ENCODE measurements around the gene DNAJC30.
A peak's percentile ranks its signal among the peaks of the same experiment; 100 is the strongest.

Gene DNAJC30

GRCh38 chr7:73683056-73683787 is at the start of gene DNAJC30, which contains the start of gene BUD23:
DNAJC30 (minus strand) TSS chr7:73683453; CDS start chr7:73683423, 30 bp downstream.
BUD23 (plus strand) TSS chr7:73683597; CDS start chr7:73683626, 29 bp downstream.
- TF ChIP-seq, protein P1, sequence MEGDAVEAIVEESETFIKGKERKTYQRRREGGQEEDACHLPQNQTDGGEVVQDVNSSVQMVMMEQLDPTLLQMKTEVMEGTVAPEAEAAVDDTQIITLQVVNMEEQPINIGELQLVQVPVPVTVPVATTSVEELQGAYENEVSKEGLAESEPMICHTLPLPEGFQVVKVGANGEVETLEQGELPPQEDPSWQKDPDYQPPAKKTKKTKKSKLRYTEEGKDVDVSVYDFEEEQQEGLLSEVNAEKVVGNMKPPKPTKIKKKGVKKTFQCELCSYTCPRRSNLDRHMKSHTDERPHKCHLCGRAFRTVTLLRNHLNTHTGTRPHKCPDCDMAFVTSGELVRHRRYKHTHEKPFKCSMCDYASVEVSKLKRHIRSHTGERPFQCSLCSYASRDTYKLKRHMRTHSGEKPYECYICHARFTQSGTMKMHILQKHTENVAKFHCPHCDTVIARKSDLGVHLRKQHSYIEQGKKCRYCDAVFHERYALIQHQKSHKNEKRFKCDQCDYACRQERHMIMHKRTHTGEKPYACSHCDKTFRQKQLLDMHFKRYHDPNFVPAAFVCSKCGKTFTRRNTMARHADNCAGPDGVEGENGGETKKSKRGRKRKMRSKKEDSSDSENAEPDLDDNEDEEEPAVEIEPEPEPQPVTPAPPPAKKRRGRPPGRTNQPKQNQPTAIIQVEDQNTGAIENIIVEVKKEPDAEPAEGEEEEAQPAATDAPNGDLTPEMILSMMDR (IDR thresholded peaks at IDR 0.05; ENCODE audit: extremely low read depth, missing control alignments) = no peak

DNA sequence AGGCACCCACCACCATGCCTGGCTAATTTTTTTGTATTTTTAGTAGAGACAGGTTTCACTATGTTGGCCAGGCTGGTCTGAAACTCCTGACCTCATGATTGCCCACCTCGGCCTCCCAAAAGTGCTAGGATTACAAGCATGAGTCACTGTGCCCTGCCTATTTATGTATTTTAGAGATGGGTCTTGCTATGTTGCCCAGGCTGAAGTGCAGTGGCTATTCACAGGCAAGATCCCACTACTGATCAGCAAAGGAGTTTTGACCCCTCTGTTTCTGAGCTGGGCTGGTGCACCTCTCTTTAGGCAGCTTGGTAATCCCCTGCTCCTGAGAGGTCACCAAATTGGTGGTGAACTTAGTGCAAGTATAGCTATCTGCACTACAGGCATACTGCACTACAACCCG is 49.1 kb upstream of the DNAJC30 start:
- DNase-seq (ENCODE audit: low spot score) = no peak
- TF ChIP-seq, protein P1 (IDR thresholded peaks at IDR 0.05; ENCODE audit: extremely low read depth, missing control alignments) = no peak

More at GRCh38 chr7:73683056-73683787, at the start of gene DNAJC30, which contains the start of gene BUD23:
- peak; percentile 98 for DNase-seq (ENCODE audit: low spot score)

- TF ChIP-seq, protein P1 (IDR thresholded peaks at IDR 0.05; ENCODE audit: extremely low read depth, missing control alignments) = no peak
- no peak for DNase-seq (ENCODE audit: low spot score)
These were observed 47.2 kb upstream of the DNAJC30 start for GRCh38 chr7:73730485-73730884.

- TF ChIP-seq, protein P1 (IDR thresholded peaks at IDR 0.05; ENCODE audit: extremely low read depth, missing control alignments) = no peak
These were observed 45.3 kb upstream of the DNAJC30 start for GRCh38 chr7:73728551-73728950.

DNA sequence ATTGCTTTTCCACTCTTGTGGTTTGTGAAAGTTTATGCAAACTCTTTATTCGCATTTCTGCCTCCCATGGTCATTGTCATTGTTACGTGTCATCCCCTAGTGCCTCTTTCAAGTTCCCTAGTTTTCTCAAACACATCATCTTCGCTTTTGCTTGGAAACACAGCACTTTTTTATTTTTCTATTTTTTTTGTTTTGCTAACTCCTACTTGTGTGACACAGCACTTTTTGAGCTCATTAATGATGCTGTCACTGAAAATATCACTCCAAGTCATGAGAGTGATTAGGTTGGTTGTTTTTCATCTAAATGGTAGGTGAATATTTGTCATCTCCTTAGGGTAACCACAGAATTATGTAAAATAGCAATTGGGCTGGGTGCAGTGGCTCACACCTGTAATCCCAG is 44.7 kb upstream of the DNAJC30 start:
- TF ChIP-seq, protein P1 (IDR thresholded peaks at IDR 0.05; ENCODE audit: extremely low read depth, missing control alignments) = no peak
- DNase-seq (ENCODE audit: low spot score) = no peak

More at GRCh38 chr7:73728551-73728950, 45.3 kb upstream of the DNAJC30 start:
- DNase-seq (ENCODE audit: low spot score) = no peak

- no peak for DNase-seq (ENCODE audit: low spot score)
- TF ChIP-seq, protein P1 (IDR thresholded peaks at IDR 0.05; ENCODE audit: extremely low read depth, missing control alignments) = no peak
These were observed 42.8 kb upstream of the DNAJC30 start for GRCh38 chr7:73726083-73726466.

DNA sequence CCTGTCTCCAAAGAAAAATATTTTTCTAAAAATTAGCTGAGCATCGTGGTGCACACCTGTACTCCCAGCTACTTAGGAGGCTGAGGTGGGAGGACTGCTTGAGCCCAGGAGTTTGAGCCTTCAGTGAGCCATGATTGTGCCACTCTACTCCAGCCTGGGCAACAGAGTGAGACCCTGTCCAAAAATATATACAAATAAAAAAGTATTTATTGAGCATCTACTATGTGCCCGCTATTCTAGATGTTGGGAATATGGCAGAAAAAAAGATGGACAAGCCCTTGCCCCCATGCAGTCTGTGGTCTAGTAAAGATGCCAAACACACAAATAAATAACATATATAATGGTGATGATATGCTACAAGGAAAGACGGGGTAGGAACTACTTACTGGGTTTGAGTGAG is 40.6 kb upstream of the DNAJC30 start:
- DNase-seq (ENCODE audit: low spot score) = no peak
- TF ChIP-seq, protein P1 (IDR thresholded peaks at IDR 0.05; ENCODE audit: extremely low read depth, missing control alignments) = no peak

All from GM20000 (cell line).